B cell (primary cell): ENCODE data around the gene NIBAN1. TPM values are rescaled to one million over a fixed set of nuclear protein-coding genes. Genes with fewer than 3 reads are reported as not detected.

Experiments
- ATAC-seq: fragments of 200-7000 bp; cut with Tn5 transposase; one replicate; pipeline ENCODE4 v1.10.0; 2021; ENCODE audit warnings: low read depth, mild to moderate bottlenecking, moderate number of reproducible peaks, moderate library complexity
- CTCF ChIA-PET: fragments of 350-600 bp; sonication (Branson Sonifier 250); formaldehyde crosslinking; loops from one replicate; lab custom pipeline; 2021; ENCODE audit warnings: antibody characterized with exemption, inconsistent platforms; lab: Charles Lee
- POLR2A ChIA-PET: fragments of 350-600 bp; sonication (Branson Sonifier 250); formaldehyde crosslinking; loops from one replicate; lab custom pipeline; 2021; ENCODE audit warnings: antibody characterized with exemption; lab: Charles Lee
- DNase-seq: peaks from one replicate; pipeline ENCODE4 v3.0.0; 2013
- H2AFZ ChIP-seq: 2 replicates; pipeline ENCODE4 v1.6.1; 2012; ENCODE audit warnings: mild to moderate bottlenecking, low read depth, low read length; ENCODE audit not compliant: insufficient read depth, poor library complexity, severe bottlenecking
- H3K27ac ChIP-seq, 2 donors: 1 replicate in 1 of 2; 2 replicates in 1 of 2; pipeline ENCODE4 v1.5.1; 2012 to 2013; ENCODE audit warnings: low read length in 2 of 2, mild to moderate bottlenecking in 2 of 2, moderate library complexity in 1 of 2
- H3K27me3 ChIP-seq, 4 experiments: fragments of 200-600 bp in 1 of 4; sonication (generic) in 1 of 4; replicated peaks in 1 of 4; 1 replicate in 2 of 4; 2 replicates in 2 of 4; pipeline versions ENCODE4 v1.6.1 to v1.7.0; 2013 to 2016; ENCODE audit warnings: low read length in 3 of 4, mild to moderate bottlenecking in 2 of 4, mixed read lengths in 1 of 4, moderate library complexity in 1 of 4; ENCODE audit not compliant: insufficient read depth in 4 of 4, control insufficient read depth in 3 of 4; ENCODE audit errors: control extremely low read depth in 1 of 4
- H3K36me3 ChIP-seq, 2 experiments: replicated peaks in 1 of 2; 1 replicate in 1 of 2; 2 replicates in 1 of 2; pipeline versions ENCODE4 v1.6.1 to v1.7.1; 2013; ENCODE audit warnings: low read length in 1 of 2; ENCODE audit not compliant: insufficient read depth in 2 of 2, control insufficient read depth in 1 of 2; ENCODE audit errors: control extremely low read depth in 1 of 2, extremely low read depth in 1 of 2
- H3K4me1 ChIP-seq, 2 donors: fragments of 200-600 bp in 1 of 2; sonication (generic) in 1 of 2; 1 replicate in 1 of 2; 2 replicates in 1 of 2; pipeline versions ENCODE4 v1.5.1 to v1.6.1; 2013 to 2017; ENCODE audit warnings: low read length in 2 of 2; ENCODE audit not compliant: control insufficient read depth in 2 of 2, insufficient read depth in 2 of 2
- H3K4me2 ChIP-seq: replicated peaks from 2 replicates; pipeline ENCODE3; 2012; ENCODE audit warnings: mild to moderate bottlenecking, low read depth, low read length; ENCODE audit not compliant: poor library complexity, severe bottlenecking
- H3K4me3 ChIP-seq, 5 experiments: fragments of 200-600 bp in 1 of 5; sonication (generic) in 1 of 5; 1 replicate in 3 of 5; 2 replicates in 2 of 5; pipeline versions ENCODE4 v1.5.1 to v1.7.0; 2011 to 2016; ENCODE audit warnings: low read length in 4 of 5, mild to moderate bottlenecking in 4 of 5, low read depth in 2 of 5, control low read depth in 1 of 5, moderate library complexity in 1 of 5; ENCODE audit not compliant: insufficient read depth in 1 of 5; ENCODE audit errors: control extremely low read depth in 1 of 5, extremely low read depth in 1 of 5
- H3K79me2 ChIP-seq: fragments of 200-600 bp; sonication (generic); one replicate; pipeline ENCODE4 v1.6.0; 2016; ENCODE audit warnings: low read length; ENCODE audit not compliant: control insufficient read depth, insufficient read depth
- H3K9ac ChIP-seq: fragments of 200-600 bp; sonication (generic); 2 replicates; pipeline ENCODE4 v1.6.1; 2017; ENCODE audit warnings: mild to moderate bottlenecking, low read length, moderate library complexity
- H3K9me3 ChIP-seq, 3 donors: one replicate each; pipeline versions ENCODE4 v1.6.1 to v1.7.1; 2013; ENCODE audit warnings: low read length in 2 of 3; ENCODE audit not compliant: control insufficient read depth in 2 of 3, insufficient read depth in 1 of 3; ENCODE audit errors: control extremely low read depth in 1 of 3
- H4K20me1 ChIP-seq: 2 replicates; pipeline ENCODE4 v1.6.0; 2012; ENCODE audit warnings: mild to moderate bottlenecking, low read length; ENCODE audit not compliant: insufficient read depth, control insufficient read depth, poor library complexity, severe bottlenecking
- H3K27ac Mint-ChIP-seq: one replicate; pipeline ENCODE4 v1.8.0; 2021; ENCODE audit warnings: mixed read lengths
- H3K27me3 Mint-ChIP-seq: one replicate; pipeline ENCODE4 v1.8.0; 2021; ENCODE audit warnings: mixed read lengths
- H3K4me1 Mint-ChIP-seq: one replicate; pipeline ENCODE4 v1.8.0; 2021; ENCODE audit warnings: mixed read lengths
- H3K4me3 Mint-ChIP-seq: one replicate; pipeline ENCODE4 v1.8.0; 2021; ENCODE audit warnings: mixed read lengths
- H3K9me3 Mint-ChIP-seq: one replicate; pipeline ENCODE4 v1.8.0; 2022; ENCODE audit warnings: mixed read lengths; ENCODE audit not compliant: insufficient read depth
- CTCF ChIP-seq: fragments of 200-600 bp; IDR thresholded peaks from one replicate; pipeline ENCODE4 v1.8.0; 2022; ENCODE audit warnings: antibody characterized with exemption, mild to moderate bottlenecking
- EZH2 ChIP-seq: IDR thresholded peaks from 2 replicates; pipeline ENCODE4 v1.6.1; 2012; ENCODE audit warnings: borderline replicate concordance, low read depth, mild to moderate bottlenecking, moderate library complexity, low read length; ENCODE audit not compliant: insufficient read depth, poor library complexity, severe bottlenecking
- WGBS: methylation state at CpG from one replicate; pipeline ENCODE4 v1.1.5; 2013; ENCODE audit warnings: missing lambda C conversion rate; ENCODE audit not compliant: insufficient coverage; 5-methylcytosine and 5-hydroxymethylcytosine counted together
- intact Hi-C: fragments of 100-400 bp; cut with micrococcal nuclease; formaldehyde crosslinking; loops from one replicate; pipeline ENCODE4 v1.10.0; 2022
- polyA plus RNA-seq: library from polyadenylated mRNA; depleted of rRNA; stranded (reverse); fragments of >200 nt; gene quantifications from 2 replicates; pipeline ENCODE4 v1.2.3, GENCODE V29; 2012
- total RNA-seq, 2 donors: library from RNA; stranded (reverse); fragments of 120-200 nt in 1 of 2; gene quantifications; 1 replicate in 1 of 2; 2 replicates in 1 of 2; pipeline versions ENCODE4 v1.2.3 to v1.2.4, GENCODE V29; 2013 to 2022

Gene NIBAN1
- total and polyA plus RNA-seq, 2 donors (not counting 1 experiment from before 2014, with no cell fraction given): 1.2 to 13.2 TPM

GRCh38 chr1:184980726-184981125 lies 6.4 kb upstream of the NIBAN1 start:
- Histone ChIP-seq H3K9me3 (no peaks in the 10 kb centered on the region), H3K4me3 (no peak overlapping the region), H3K9ac (no peak overlapping the region), H3K27me3 (peaks cover 0 to 6% (median 0%) of the 10 kb centered on the region in 4 experiments), H3K79me2 (no peaks in the 10 kb centered on the region), H3K4me1 (peaks cover 0 to 3% of the 10 kb centered on the region in 2 donors), H3K27ac (no peak overlapping the region), H3K4me2 (no peak overlapping the region), H3K36me3 (no peaks in the 10 kb centered on the region), H4K20me1 (no peaks in the 10 kb centered on the region), H2AFZ (no peak overlapping the region)
- H3K4me1 Mint-ChIP-seq: peaks cover 2% of the 10 kb centered on the region
- WGBS: 100% methylated on average over 1 of the region's 1 CpG
- no peak for ATAC-seq
- no peak for DNase-seq
- ChIA-PET CTCF (interaction anchor here (0.9 to 5.0 kb wide), 10 partner anchors 8 to 189 kb away, joined by 4 to 188 read pairs (median 10); no protein-coding TSS in a partner anchor), POLR2A (no interaction called here)
- H3K27ac Mint-ChIP-seq: no peak overlapping the region
- no peak for TF ChIP-seq CTCF
- TF ChIP-seq EZH2: no peak
- no peaks in the 10 kb centered on the region for H3K9me3 Mint-ChIP-seq
- intact Hi-C loops: loop anchor here (5.0 kb wide), 1 partner anchor 712 kb away; no protein-coding TSS in a partner anchor
- peaks cover 12% of the 10 kb centered on the region for H3K27me3 Mint-ChIP-seq
- H3K4me3 Mint-ChIP-seq: no peak overlapping the region

- POLR2A ChIA-PET: no interaction called here
- peaks cover 34% of the 10 kb centered on the region for H3K4me1 Mint-ChIP-seq
- peak overlapping the region; percentile 7 for H2AFZ ChIP-seq
These were observed 1.0 kb upstream of the NIBAN1 start for GRCh38 chr1:184975208-184975870.

More at GRCh38 chr1:184975208-184975870, 1.0 kb upstream of the NIBAN1 start:
- DNase-seq (no peak), ATAC-seq (no peak)
- Histone ChIP-seq H3K79me2 (no peaks in the 10 kb centered on the region), H3K4me1 (peaks cover 5 to 17% of the 10 kb centered on the region in 2 donors), H3K4me3 (no peak overlapping the region), H3K4me2 (no peak overlapping the region), H3K27ac (no peak overlapping the region), H4K20me1 (no peaks in the 10 kb centered on the region), H3K36me3 (no peaks in the 10 kb centered on the region), H3K9ac (no peak overlapping the region), H3K9me3 (no peaks in the 10 kb centered on the region), H3K27me3 (peaks cover 0 to 11% (median 9%) of the 10 kb centered on the region in 4 experiments)
- Mint-ChIP-seq H3K9me3 (no peaks in the 10 kb centered on the region), H3K27ac (no peak overlapping the region), H3K4me3 (peak overlapping the region; percentile 49), H3K27me3 (peaks cover 10% of the 10 kb centered on the region)
- no peak for TF ChIP-seq EZH2
- TF ChIP-seq CTCF: no peak
- CTCF ChIA-PET: interaction anchor here (1.0 to 6.4 kb wide), 5 partner anchors 9 to 194 kb away, joined by 3 to 72 read pairs (median 4); no protein-coding TSS in a partner anchor
- WGBS: 91% methylated on average over 6 of the region's 6 CpGs
- intact Hi-C loops: loop anchor here (10.0 kb wide), 1 partner anchor 61 kb away; no protein-coding TSS in a partner anchor
